ENCODE results near the gene OR6Y1.
A peak's percentile ranks its signal among the peaks of the same experiment; 100 is the strongest.

The OR6Y1 gene

GRCh38 chr1:158534496-158534895 lies 19.7 kb downstream of the OR6Y1 start:
- TF ChIP-seq CTCF (IDR thresholded peaks at IDR 0.05; ENCODE audit: low read depth, low read length): no peak
- no peak overlapping the region for H3K4me3 ChIP-seq (ENCODE audit: low read depth, low read length)

GRCh38 chr1:158527190-158527815 lies 26.9 kb downstream of the OR6Y1 start:
- H3K4me3 ChIP-seq (ENCODE audit: low read depth, low read length): no peak overlapping the region
- TF ChIP-seq CTCF (IDR thresholded peaks at IDR 0.05; ENCODE audit: low read depth, low read length): 0 out of 2 replicates have a peak, but pooled peaks have one; percentile 12

GRCh38 chr1:158521666-158522058 lies 32.5 kb downstream of the OR6Y1 start:
- H3K4me3 ChIP-seq (ENCODE audit: low read depth, low read length): no peak overlapping the region
- no peak for TF ChIP-seq CTCF (IDR thresholded peaks at IDR 0.05; ENCODE audit: low read depth, low read length)

- H3K4me3 ChIP-seq (ENCODE audit: low read depth, low read length): no peak overlapping the region
- TF ChIP-seq CTCF (IDR thresholded peaks at IDR 0.05; ENCODE audit: low read depth, low read length): no peak
Observed at GRCh38 chr1:158520955-158521665, 33.1 kb downstream of the OR6Y1 start.

- no peak overlapping the region for H3K4me3 ChIP-seq (ENCODE audit: low read depth, low read length)
- no peak for TF ChIP-seq CTCF (IDR thresholded peaks at IDR 0.05; ENCODE audit: low read depth, low read length)
Observed at GRCh38 chr1:158520021-158520420, 34.2 kb downstream of the OR6Y1 start.

- no peak overlapping the region for H3K4me3 ChIP-seq (ENCODE audit: low read depth, low read length)
- no peak for TF ChIP-seq CTCF (IDR thresholded peaks at IDR 0.05; ENCODE audit: low read depth, low read length)
Observed at GRCh38 chr1:158516966-158517365, 37.2 kb downstream of the OR6Y1 start.

GRCh38 chr1:158509471-158510156 lies 44.6 kb downstream of the OR6Y1 start:
- no peak for TF ChIP-seq CTCF (IDR thresholded peaks at IDR 0.05; ENCODE audit: low read depth, low read length)
- H3K4me3 ChIP-seq (ENCODE audit: low read depth, low read length): no peak overlapping the region
